Adipocyte (in vitro differentiated cells): ENCODE results near the gene RUNX2.
A peak's percentile ranks its signal among the peaks of the same experiment; 100 is the strongest.

ENCODE experiments used
- DNase-seq: peaks from one replicate; pipeline ENCODE4 v3.0.0-alpha.2; 2015; ENCODE audit warnings: low read depth
- H3K27me3 ChIP-seq: replicated peaks from 2 replicates; pipeline ENCODE4 v1.7.0; 2013; ENCODE audit warnings: mild to moderate bottlenecking, low read length, moderate library complexity; ENCODE audit not compliant: control insufficient read depth, insufficient read depth
- H3K36me3 ChIP-seq: 2 replicates; pipeline ENCODE4 v1.7.0; 2013; ENCODE audit warnings: low read length, mild to moderate bottlenecking, moderate library complexity; ENCODE audit not compliant: control insufficient read depth, insufficient read depth, severe bottlenecking
- H3K4me1 ChIP-seq: 2 replicates; pipeline ENCODE4 v1.7.0; 2013; ENCODE audit warnings: mild to moderate bottlenecking, low read length, moderate library complexity; ENCODE audit not compliant: control insufficient read depth, insufficient read depth
- H3K4me3 ChIP-seq: 2 replicates; pipeline ENCODE4 v1.7.0; 2013; ENCODE audit warnings: mild to moderate bottlenecking, low read length, moderate library complexity
- H3K9ac ChIP-seq: 2 replicates; pipeline ENCODE4 v1.7.0; 2013; ENCODE audit warnings: mild to moderate bottlenecking, low read length, moderate library complexity
- H3K9me3 ChIP-seq: 2 replicates; pipeline ENCODE4 v1.7.0; 2013; ENCODE audit warnings: mild to moderate bottlenecking, low read length, moderate library complexity; ENCODE audit not compliant: control insufficient read depth

Gene RUNX2

DNA sequence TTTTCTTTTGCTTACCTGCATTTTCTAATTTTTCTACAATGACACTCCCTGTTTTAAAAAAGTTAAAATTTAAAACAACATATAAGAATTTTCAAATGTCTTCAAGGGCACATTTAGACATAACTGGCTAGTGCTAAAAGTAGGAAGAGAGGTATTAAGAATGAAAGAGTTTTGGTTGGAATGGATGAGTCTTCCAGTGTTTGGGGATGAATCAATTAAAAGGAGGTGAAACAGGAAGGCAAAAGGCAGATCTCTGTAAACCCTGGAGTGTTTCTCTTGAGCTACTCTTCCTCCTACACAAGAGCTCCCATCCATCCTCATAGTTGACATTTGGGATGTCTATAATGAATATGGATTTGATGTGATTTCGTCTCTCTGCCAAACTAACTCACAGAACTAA is 288.1 kb downstream of the RUNX2 start:
- peaks cover 18% of the 10 kb centered on the region for H3K4me1 ChIP-seq
- no peak for DNase-seq
- H3K9me3 ChIP-seq = no peaks in the 10 kb centered on the region
- H3K9ac ChIP-seq = no peak overlapping the region
- no peaks in the 10 kb centered on the region for H3K36me3 ChIP-seq
- H3K4me3 ChIP-seq = no peak overlapping the region
- no peaks in the 10 kb centered on the region for H3K27me3 ChIP-seq

DNA sequence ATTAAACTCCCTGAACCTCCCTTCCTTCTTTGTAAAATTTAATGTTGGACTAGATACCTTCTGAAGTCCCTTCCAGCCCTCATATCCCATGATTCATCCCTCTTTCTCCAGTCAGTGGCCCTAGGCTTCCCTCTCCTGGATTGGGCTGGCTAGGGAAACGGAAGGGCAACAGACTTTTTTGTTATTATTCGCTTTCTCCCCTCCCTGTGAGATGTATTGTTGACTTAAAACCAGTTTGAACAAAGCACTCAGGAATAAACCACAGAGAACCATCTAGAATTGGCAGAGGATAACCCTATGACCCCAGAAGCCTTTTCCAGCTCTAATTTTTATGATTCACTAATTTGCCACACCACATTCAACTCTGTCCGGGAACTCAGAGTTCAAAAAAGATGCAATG is 289.3 kb downstream of the RUNX2 start:
- Histone ChIP-seq H3K27me3 (no peaks in the 10 kb centered on the region), H3K4me3 (no peak overlapping the region), H3K36me3 (no peaks in the 10 kb centered on the region), H3K9me3 (no peaks in the 10 kb centered on the region), H3K9ac (no peak overlapping the region), H3K4me1 (peaks cover 18% of the 10 kb centered on the region)
- DNase-seq = no peak

DNA sequence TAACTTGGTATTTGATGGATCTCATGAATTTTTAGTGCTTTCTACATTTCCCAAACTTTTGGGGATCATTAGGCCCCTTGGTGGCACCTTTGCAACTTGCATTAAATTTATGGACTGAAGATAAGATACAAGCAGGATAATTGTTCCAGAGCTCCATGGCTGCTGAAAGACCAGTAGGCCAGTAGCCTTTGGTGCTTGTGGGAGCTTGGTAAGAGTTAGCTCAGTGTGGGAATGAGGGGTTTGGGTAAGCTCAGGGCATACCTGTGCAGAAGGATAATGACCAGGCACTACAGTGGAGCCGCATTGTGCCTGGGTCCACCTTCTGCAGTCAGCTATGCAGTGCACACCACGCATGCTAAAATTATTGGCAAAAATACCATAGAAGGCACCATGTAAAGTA is 290.1 kb downstream of the RUNX2 start:
- H3K27me3 ChIP-seq = no peaks in the 10 kb centered on the region
- H3K4me1 ChIP-seq = peaks cover 16% of the 10 kb centered on the region
- H3K9me3 ChIP-seq = no peaks in the 10 kb centered on the region
- H3K36me3 ChIP-seq = no peaks in the 10 kb centered on the region
- no peak for DNase-seq
- H3K9ac ChIP-seq = no peak overlapping the region
- H3K4me3 ChIP-seq = no peak overlapping the region

DNA sequence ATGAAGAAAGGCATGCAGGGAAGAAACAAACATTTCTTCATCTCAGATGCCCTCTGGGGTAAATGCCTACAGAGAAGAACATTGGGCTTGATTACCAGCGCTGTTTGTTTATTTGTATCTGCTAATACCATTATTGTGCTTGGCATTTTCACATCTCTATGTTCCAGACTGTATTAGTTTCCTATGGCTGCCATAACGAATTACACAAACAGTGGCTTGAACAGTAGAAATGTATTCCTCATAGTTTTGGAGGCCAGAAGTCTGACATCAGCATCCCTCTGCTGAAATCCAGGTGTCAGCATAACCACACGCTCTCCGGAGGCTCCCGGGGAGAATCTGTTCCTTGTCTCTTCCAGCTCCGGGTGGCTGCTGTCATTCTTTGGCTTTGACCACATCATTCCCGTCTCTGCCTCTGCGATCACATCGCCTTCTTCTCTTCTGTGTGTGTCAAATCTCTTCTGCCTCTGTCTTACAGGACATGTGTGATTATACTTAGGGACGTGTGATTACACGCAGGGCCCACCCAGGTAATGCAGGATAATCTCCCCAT is 291.2 kb downstream of the RUNX2 start:
- H3K4me1 ChIP-seq = peaks cover 8% of the 10 kb centered on the region
- no peaks in the 10 kb centered on the region for H3K9me3 ChIP-seq

DNA sequence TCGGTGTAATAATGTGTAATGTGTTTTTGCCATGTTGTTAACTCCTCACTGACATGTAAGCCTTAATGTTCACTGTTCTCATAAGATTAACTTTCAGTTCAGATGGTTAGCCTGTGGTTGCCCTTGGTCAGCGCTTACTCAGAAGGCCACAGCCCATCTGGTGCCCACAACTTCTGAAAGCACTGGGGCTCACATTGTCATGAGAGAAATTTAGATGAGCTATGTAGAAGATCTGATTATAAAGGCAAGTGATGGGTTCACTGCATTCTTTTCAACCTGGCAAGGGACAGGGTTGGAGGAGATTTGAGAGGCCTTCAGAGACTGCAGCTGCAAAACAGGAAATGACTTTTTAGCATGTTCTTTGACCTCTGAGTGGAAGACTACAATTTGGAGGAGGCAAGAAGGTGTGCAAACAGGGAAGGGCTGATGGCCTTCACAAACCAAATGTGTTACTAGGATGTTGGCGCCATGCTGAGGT is 291.9 kb downstream of the RUNX2 start:
- Histone ChIP-seq H3K27me3 (no peaks in the 10 kb centered on the region), H3K4me1 (peaks cover 8% of the 10 kb centered on the region), H3K9ac (no peak overlapping the region), H3K4me3 (no peak overlapping the region), H3K9me3 (no peaks in the 10 kb centered on the region), H3K36me3 (no peaks in the 10 kb centered on the region)
- peak; percentile 10 for DNase-seq

More for the DNA sequence above, 291.2 kb downstream of the RUNX2 start:
- no peaks in the 10 kb centered on the region for H3K36me3 ChIP-seq
- no peak overlapping the region for H3K4me3 ChIP-seq
- H3K27me3 ChIP-seq = no peaks in the 10 kb centered on the region
- peak; percentile 18 for DNase-seq
- no peak overlapping the region for H3K9ac ChIP-seq

DNA sequence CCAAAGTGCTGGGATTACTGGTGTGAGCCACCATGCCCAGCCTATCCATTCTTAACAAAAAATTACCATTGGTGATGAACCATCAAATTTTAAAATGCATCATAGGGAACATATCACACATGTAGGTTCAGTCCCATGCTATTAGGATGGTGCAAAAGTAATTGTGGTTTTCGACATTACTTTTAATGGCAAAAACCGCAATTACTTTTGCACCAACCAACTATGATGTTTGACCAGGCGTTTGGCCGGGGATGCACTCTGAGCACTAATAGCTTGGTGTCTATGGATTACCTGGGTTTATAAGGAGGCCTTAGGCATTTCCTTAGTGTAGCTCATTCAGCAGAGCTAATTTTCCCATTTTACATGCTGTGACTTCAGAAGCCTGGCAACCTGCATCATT is 296.1 kb downstream of the RUNX2 start:
- DNase-seq = no peak
- Histone ChIP-seq H3K27me3 (no peaks in the 10 kb centered on the region), H3K36me3 (no peaks in the 10 kb centered on the region), H3K4me3 (no peak overlapping the region), H3K4me1 (peaks cover 23% of the 10 kb centered on the region), H3K9ac (no peak overlapping the region), H3K9me3 (no peaks in the 10 kb centered on the region)

DNA sequence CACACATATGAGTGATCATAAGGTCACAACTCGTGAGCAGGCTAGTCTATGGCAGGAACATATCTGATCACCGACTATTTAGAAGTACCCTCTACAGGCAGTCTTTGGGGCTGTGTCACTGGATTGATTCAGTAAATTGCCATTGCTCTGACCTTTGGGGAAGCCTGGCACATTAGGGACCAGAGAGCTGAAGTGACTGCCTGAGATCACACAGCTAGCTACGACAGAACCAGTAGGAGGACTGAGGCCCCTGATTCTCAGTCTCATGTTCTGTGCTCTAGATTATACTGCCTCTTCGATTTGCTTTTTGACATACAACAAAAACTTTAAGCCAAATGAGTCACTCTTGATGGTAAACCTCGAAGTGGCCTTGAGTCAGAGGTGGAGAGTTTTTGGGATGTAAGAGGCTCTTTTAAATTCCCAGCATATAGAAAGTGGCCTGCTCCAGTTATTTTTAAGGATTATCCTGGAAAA is 297.1 kb downstream of the RUNX2 start:
- Histone ChIP-seq H3K4me1 (peaks cover 22% of the 10 kb centered on the region), H3K9me3 (no peaks in the 10 kb centered on the region), H3K36me3 (no peaks in the 10 kb centered on the region), H3K4me3 (no peak overlapping the region), H3K9ac (no peak overlapping the region), H3K27me3 (no peaks in the 10 kb centered on the region)
- DNase-seq = peak; percentile 56

DNA sequence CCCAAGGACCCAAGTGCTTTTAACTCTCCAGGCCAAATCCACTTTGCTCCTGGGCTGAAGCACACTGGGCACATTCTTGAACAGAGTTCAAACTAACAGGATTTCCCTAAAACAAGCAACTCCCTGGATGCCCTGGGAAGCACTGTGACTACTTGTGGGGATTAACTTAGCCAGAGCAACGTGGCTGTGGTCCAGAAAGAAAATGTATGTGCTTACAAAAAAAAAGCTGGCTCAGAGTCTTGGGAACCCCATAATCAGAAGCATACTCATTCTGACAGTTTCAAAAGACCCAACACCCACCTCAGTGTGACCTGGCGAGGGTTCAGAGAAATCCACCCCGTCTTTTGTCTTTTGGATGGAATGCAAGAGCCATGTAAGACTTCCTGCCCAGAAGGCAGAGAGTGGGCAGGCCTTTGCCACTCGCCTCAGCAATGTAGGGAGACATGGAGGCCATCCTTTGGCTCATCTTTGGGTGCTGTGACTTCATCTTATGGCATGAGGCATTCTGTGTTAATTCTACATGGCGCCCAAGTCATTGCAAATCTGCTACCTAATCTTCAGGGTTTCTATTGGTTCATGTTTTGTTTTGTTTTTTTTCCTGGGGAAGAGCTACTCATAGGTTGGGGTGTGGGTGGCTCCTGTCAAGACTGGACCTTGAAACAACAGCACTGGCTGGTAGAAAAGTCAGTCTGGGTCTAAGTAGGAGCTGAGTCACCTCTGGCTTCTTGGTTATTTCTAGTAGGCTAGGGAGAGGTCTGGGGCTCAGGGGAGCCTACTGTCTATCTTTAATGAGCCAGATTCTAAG is 298.2 kb downstream of the RUNX2 start:
- Histone ChIP-seq H3K4me1 (peaks cover 29% of the 10 kb centered on the region), H3K4me3 (no peak overlapping the region)
- peak; percentile 81 for DNase-seq

DNA sequence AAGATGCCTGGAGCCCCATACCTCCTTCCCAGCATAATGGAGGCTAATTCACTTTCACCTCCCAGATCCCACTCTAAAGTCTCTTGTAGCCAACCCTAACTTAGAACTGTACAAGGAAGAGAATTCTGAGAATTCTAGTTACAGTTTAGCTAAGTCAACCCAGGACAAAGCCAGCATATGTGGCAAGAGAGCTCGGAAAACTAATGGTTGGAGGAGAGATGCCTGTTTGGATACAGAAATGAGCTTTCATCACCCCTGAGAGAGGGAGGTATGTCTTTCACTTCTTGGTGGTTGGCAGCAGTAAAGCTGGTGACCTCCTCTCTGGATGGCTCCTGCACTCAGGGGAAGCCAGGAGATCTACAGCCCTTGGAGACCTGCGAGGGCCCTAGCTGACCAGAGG is 302.2 kb downstream of the RUNX2 start:
- Histone ChIP-seq H3K9me3 (no peaks in the 10 kb centered on the region), H3K4me3 (no peak overlapping the region), H3K36me3 (no peaks in the 10 kb centered on the region), H3K9ac (no peak overlapping the region), H3K4me1 (peaks cover 33% of the 10 kb centered on the region), H3K27me3 (no peaks in the 10 kb centered on the region)
- DNase-seq = peak; percentile 59

More for the DNA sequence above, 298.2 kb downstream of the RUNX2 start:
- Histone ChIP-seq H3K36me3 (no peaks in the 10 kb centered on the region), H3K9me3 (no peaks in the 10 kb centered on the region), H3K9ac (no peak overlapping the region), H3K27me3 (no peaks in the 10 kb centered on the region)

DNA sequence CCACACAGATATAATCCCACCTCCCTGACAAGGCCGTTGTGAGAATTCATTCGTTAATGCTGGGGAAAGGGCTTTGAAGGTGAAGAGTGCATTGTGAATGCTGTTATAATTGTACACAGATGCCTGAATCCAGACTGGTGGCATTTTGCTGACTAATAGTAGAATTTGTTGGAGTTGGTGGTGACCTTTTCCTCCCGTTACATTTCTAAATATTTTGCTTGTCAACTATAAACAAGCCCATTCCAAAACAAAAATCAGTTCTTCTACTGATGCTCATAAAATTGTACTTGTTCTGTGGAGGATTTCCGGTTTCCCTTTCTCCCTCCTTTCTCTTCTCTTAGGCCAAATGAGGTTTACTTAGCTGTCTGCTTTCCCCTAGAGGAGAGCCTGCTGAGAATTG is 302.7 kb downstream of the RUNX2 start:
- peak; percentile 79 for DNase-seq
- H3K9ac ChIP-seq = no peak overlapping the region
- H3K4me1 ChIP-seq = peaks cover 29% of the 10 kb centered on the region
- no peaks in the 10 kb centered on the region for H3K36me3 ChIP-seq
- H3K27me3 ChIP-seq = no peaks in the 10 kb centered on the region
- H3K9me3 ChIP-seq = no peaks in the 10 kb centered on the region
- no peak overlapping the region for H3K4me3 ChIP-seq

DNA sequence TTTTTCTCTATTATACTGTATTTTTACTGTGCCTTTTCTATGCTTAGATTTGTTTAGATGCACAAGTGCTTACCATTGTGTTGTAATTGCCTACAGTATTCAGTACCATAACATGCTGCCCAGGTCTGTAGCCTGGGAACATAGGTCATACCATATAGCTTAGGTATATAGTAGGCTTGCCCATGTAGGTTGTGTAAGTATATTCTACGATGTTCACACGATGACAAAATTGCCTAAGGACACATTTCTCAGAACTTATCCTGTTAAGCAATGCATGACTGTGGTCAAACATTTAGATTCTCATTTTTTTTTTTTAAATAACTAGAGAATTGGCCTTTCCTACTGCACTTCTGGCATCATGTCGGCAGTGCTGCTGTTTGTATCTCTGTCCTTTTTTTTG is 303.3 kb downstream of the RUNX2 start:
- peak; percentile 90 for DNase-seq
- Histone ChIP-seq H3K9me3 (no peaks in the 10 kb centered on the region), H3K36me3 (no peaks in the 10 kb centered on the region), H3K4me1 (peaks cover 23% of the 10 kb centered on the region), H3K27me3 (no peaks in the 10 kb centered on the region), H3K4me3 (no peak overlapping the region), H3K9ac (no peak overlapping the region)
